C4-2B (cell line): ENCODE data around the gene TNFAIP2.

Experiments used
- CTCF ChIP-seq: fragments of 450-650 bp; conservative IDR thresholded peaks from 2 replicates; pipeline ENCODE4 v1.5.1; 2017; ENCODE audit warnings: mild to moderate bottlenecking
- ZFX ChIP-seq: fragments of 450-650 bp; IDR thresholded peaks from 2 replicates; pipeline ENCODE4 v1.6.1; 2017

DNA sequence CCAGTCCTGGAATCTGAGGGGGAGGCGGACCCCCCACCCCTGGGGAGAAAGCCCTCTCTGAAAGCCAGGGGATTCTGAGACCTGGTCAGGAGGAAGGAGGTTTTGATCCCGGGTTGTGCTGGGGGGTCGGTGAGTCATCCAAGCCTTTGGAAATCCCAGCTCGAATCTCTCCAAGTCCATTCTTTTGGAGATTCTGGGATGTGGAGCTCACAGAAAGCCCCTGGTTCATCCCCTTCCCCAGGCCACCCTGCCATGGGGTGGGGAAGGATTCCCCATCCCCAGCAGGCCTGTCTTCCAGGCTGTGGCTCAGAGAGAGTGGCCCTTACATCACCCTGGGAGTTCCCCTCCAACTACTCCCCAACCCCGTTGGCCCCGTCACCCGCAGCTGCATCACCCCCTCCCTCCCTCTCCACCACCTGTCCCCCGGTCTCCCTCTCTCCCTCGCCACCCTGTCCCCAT is 14.5 kb upstream of the TNFAIP2 start:
- TF ChIP-seq CTCF: no peak
- no peak for TF ChIP-seq ZFX
